Bronchial epithelial cell (primary cell): ENCODE results near the gene FAM20A. TPM values are rescaled to one million over a fixed set of nuclear protein-coding genes. Genes with fewer than 3 reads are reported as not detected.
A peak's percentile ranks its signal among the peaks of the same experiment; 100 is the strongest.

ENCODE experiments used
- DNase-seq: peaks from one replicate; pipeline ENCODE4 v3.0.0-alpha.2; 2010; ENCODE audit warnings: low read depth
- FAIRE-seq: peaks from 2 replicates; lab custom pipeline; 2011; peaks lifted over from hg19 to GRCh38; lab: Jason Lieb, UNC
- H3K27me3 ChIP-seq: 2 replicates; pipeline ENCODE4 v1.5.1; 2011; ENCODE audit warnings: low read length; ENCODE audit not compliant: control insufficient read depth, insufficient read depth
- H3K36me3 ChIP-seq: 2 replicates; pipeline ENCODE4 v1.5.1; 2011; ENCODE audit warnings: low read length; ENCODE audit not compliant: control insufficient read depth, insufficient read depth
- H3K4me3 ChIP-seq: 2 replicates; pipeline ENCODE4 v1.5.1; 2011; ENCODE audit warnings: mild to moderate bottlenecking, low read depth, low read length, control low read depth
- total RNA-seq: library from RNA; depleted of rRNA; stranded (reverse); fragments of >200 nt; gene quantifications from 2 replicates; pipeline ENCODE4 v1.2.1, GENCODE V29; 2014
- TF ChIP-seq, protein P1 (sequence below): IDR thresholded peaks from 2 replicates; pipeline ENCODE4 v1.5.1; 2011; ENCODE audit warnings: mild to moderate bottlenecking, moderate library complexity, low read length, control low read depth, inconsistent platforms; ENCODE audit not compliant: insufficient read depth, severe bottlenecking

The FAM20A gene
- total RNA-seq, 1 donor from 2014 or later = 0.26 TPM

DNA sequence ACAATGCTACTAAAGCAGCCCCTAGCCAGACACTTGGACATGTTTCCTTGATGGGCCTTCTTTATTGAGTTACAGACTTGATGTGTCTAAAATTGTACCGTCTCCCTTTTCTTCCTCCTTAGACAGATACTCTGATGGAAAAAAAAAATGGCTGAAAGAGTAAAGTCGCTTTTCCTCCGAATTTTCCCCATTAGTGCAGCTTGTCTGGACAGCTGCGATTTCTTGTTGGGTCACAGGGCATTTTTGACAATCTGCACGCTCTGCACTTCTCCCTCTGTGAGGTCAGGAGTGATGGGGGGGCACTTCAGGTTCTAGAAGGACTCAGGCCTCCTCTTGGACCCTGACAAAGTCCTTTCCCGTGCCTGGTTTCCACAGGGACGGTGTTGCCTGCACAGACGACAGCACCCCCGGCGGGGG lies 89.9 kb downstream of the FAM20A start:
- no peak for DNase-seq
- peaks cover 2% of the 10 kb centered on the region for H3K36me3 ChIP-seq
- no peak for FAIRE-seq

DNA sequence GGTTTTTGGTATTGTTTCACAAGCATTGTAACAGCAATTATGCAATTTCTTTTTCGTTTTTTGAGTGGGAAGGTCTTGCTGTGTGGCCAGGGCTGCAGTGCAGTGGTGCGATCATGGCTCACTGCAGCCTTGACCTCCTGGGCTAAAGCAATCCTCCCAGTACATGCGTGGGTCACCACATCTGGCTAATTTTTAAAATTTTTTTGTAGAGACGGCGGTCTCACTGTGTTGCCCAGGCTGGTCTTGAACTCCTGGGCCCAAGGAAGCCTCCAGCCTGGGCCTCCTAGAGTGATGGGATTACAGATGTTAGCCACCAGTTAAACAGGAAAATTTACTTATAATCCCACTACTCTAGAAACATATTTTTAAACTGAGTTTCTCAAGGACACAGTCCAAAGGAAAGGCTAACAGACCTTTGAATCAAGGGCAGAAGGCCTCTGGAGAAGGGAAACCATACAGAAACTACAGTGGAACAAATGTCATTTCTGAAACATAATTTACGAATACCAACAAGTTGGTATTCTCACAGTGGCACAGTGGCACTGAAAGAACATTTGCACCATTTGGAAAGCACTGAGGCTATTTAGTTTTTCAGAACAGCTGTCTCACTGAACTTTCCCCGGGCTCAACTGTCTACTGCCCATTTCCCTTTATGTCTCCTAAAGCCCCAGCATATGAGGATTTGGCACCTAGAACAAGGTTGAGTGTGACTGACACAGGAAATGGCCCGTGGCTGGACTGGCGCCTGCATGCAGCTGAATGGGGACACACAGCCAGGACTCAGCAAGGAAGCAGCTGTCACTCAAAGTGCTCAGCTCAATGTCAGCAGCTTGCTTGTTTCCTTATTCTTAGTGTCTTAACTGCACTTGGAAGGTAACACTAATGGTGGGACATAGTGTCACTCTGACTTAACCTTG lies 91.8 kb downstream of the FAM20A start:
- Histone ChIP-seq H3K36me3 (no peaks in the 10 kb centered on the region), H3K27me3 (no peaks in the 10 kb centered on the region), H3K4me3 (no peak overlapping the region)
- no peak for FAIRE-seq
- peak; percentile 37 for DNase-seq
- TF ChIP-seq, protein P1, sequence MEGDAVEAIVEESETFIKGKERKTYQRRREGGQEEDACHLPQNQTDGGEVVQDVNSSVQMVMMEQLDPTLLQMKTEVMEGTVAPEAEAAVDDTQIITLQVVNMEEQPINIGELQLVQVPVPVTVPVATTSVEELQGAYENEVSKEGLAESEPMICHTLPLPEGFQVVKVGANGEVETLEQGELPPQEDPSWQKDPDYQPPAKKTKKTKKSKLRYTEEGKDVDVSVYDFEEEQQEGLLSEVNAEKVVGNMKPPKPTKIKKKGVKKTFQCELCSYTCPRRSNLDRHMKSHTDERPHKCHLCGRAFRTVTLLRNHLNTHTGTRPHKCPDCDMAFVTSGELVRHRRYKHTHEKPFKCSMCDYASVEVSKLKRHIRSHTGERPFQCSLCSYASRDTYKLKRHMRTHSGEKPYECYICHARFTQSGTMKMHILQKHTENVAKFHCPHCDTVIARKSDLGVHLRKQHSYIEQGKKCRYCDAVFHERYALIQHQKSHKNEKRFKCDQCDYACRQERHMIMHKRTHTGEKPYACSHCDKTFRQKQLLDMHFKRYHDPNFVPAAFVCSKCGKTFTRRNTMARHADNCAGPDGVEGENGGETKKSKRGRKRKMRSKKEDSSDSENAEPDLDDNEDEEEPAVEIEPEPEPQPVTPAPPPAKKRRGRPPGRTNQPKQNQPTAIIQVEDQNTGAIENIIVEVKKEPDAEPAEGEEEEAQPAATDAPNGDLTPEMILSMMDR = no peak

More for the DNA sequence above, 89.9 kb downstream of the FAM20A start:
- Histone ChIP-seq H3K27me3 (no peaks in the 10 kb centered on the region), H3K4me3 (peak overlapping the region; percentile 90)
- TF ChIP-seq, protein P1 = no peak

GRCh38 chr17:68507576-68507975 lies 93.6 kb downstream of the FAM20A start:
- Histone ChIP-seq H3K36me3 (no peaks in the 10 kb centered on the region), H3K27me3 (no peaks in the 10 kb centered on the region), H3K4me3 (no peak overlapping the region)
- FAIRE-seq (no peak), DNase-seq (peak; percentile 7)
- TF ChIP-seq, protein P1 = no peak

DNA sequence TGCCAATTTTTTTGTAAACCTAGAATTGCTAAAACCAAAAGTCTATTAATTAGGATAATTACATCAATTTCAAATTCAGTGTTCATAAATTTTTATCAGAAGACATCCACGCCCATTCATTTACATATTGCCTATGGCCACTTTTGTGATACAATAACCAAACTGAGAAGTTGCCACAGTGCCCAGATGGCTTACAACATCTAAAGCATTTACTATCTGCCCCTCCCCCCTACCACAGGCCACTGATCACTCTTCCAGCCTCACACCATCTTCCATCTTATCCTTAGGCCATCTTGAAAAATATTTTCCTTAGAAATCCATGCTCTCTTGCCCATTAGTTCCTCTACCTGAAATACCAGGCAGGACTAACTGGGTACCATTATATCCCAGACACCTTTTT lies 95.2 kb downstream of the FAM20A start:
- no peak for FAIRE-seq
- no peak for DNase-seq
- TF ChIP-seq, protein P1 = no peak
- H3K27me3 ChIP-seq = no peaks in the 10 kb centered on the region
- no peak overlapping the region for H3K4me3 ChIP-seq
- no peaks in the 10 kb centered on the region for H3K36me3 ChIP-seq

DNA sequence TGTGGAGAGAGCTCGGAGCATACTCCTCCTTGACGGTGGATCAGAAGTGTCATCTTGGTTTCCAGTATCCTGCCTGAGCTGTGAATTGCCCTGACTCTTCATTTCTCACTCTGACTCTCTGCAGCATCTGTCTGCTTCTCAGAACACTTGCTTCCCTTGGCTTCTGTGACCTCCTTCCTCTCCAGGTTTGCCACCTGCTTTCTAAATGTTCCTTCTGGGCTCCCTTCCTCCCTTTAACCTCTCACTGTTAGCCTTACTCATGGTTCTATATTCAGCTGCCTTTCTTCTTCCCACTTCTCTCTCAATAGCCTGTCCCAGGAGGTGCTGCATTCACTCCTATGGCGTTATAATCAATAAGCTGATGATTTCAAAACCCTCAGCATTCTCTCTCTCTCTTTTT lies 100.1 kb downstream of the FAM20A start:
- TF ChIP-seq, protein P1 = no peak
- no peaks in the 10 kb centered on the region for H3K27me3 ChIP-seq
- DNase-seq = no peak
- H3K36me3 ChIP-seq = no peaks in the 10 kb centered on the region
- no peak overlapping the region for H3K4me3 ChIP-seq
- FAIRE-seq = no peak
